ENCODE results near the gene FRRS1L.

Gene FRRS1L

DNA sequence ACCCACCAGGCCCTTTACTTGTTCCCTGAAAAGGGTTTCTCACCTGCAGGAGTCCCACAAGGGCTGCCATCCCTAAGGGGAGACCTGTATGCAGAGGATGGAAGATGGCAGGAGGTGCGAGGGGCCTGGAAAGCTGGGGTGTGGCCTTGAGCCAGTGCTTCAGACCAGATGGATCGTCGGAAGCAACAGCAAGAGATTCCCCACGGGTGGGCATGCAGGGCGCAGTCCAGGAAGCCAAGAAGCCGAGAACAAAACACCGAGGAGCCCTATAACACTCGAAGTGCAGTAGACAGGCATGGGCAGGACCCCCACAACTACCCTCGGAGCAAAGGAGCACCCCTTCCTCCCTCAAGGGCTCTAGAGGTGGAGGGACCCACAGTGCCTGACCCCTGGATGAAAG lies 24.7 kb upstream of the FRRS1L start:
- Histone ChIP-seq H3K36me3 (ENCODE audit: control insufficient read depth, insufficient read depth, low read length) (no peaks in the 10 kb centered on the region), H3K4me1 (ENCODE audit: control insufficient read depth, insufficient read depth, low read length) (no peaks in the 10 kb centered on the region), H3K9ac (ENCODE audit: low read length) (no peak overlapping the region), H3K27ac (ENCODE audit: low read depth, low read length) (no peak overlapping the region), H3K27me3 (ENCODE audit: control insufficient read depth, insufficient read depth, low read length) (no peaks in the 10 kb centered on the region), H3K4me3 (ENCODE audit: low read length) (no peak overlapping the region)

GRCh38 chr9:109190151-109190550 lies 23.1 kb upstream of the FRRS1L start:
- H3K4me1 ChIP-seq (ENCODE audit: control insufficient read depth, insufficient read depth, low read length) = no peaks in the 10 kb centered on the region
- H3K27ac ChIP-seq (ENCODE audit: low read depth, low read length) = no peak overlapping the region
- H3K36me3 ChIP-seq (ENCODE audit: control insufficient read depth, insufficient read depth, low read length) = no peaks in the 10 kb centered on the region
- H3K4me3 ChIP-seq (ENCODE audit: low read length) = no peak overlapping the region
- no peak overlapping the region for H3K9ac ChIP-seq (ENCODE audit: low read length)
- H3K27me3 ChIP-seq (ENCODE audit: control insufficient read depth, insufficient read depth, low read length) = no peaks in the 10 kb centered on the region

DNA sequence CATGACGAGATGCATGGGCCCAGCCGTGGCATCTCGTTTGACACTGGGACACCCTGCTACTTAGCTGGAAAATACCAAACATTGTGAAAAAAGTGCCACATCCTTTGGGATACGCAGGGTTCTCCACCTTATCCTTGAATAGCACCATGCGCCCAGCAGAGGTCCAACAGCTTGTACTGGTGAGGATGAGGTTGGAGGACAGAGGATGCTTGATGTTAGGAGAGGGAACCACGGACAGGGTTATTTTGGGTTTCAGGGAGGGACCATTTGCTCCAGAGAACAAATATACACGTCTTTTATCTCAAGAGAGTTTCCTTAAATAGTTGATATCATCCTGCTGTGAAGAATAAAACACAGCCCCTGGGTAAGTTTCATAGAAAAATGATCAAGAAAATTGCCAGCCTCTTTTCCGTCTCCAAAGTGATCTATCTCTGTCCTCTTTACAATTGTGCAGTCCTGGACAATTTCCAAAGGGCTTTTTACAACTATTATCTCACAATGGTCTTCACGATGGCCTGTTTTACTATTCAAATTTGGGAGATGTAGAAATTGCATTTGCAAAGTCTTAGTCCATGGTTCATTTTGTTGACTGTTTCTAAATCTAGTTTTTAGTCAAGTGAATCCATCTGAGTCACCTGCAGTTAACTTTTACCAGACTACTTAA lies 19.9 kb upstream of the FRRS1L start:
- Histone ChIP-seq H3K27ac (ENCODE audit: low read depth, low read length) (no peak overlapping the region), H3K36me3 (ENCODE audit: control insufficient read depth, insufficient read depth, low read length) (no peaks in the 10 kb centered on the region), H3K4me3 (ENCODE audit: low read length) (no peak overlapping the region), H3K9ac (ENCODE audit: low read length) (no peak overlapping the region), H3K4me1 (ENCODE audit: control insufficient read depth, insufficient read depth, low read length) (no peaks in the 10 kb centered on the region), H3K27me3 (ENCODE audit: control insufficient read depth, insufficient read depth, low read length) (no peaks in the 10 kb centered on the region)

DNA sequence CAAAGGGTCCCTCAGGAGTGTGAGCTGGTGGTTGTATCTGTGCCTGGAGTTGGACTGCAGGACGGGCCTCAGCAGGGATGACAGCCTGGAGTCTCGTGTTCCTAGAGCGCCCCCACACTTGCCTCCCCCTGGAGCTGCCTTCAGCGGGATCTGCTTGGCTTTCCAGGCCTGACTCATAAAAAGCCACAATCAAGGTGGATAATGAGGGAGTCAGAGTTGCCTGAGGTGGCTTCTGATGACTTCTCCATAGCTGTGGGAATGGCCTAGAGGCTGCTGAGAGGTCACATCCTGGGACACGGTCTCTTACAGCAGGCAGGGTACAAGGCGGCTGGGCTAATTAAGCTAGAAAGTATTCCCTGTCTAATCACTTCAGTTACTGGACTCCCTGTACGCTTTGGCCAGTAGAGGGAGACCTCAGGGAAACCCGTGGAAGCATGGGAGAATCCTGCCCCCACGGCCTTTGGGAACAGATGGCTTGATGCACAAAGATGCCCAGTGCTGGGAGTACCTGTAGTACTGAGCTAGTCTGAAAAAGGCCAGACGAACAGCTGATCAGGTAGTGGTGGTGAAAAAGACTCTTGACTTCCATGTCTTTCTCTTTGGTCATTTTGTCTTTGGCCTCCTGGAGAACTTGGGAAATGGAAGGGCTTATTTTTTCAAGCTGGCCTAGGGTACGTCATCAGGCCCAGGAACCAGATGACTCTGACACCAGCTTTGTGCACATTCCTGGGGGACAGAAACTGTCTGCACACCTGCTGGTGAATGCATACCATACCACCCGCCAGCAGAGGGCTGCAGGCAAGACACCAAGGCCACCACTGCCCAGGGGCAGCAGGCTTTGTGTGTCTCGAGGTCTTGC lies 16.1 kb upstream of the FRRS1L start:
- Histone ChIP-seq H3K4me1 (ENCODE audit: control insufficient read depth, insufficient read depth, low read length) (no peaks in the 10 kb centered on the region), H3K27me3 (ENCODE audit: control insufficient read depth, insufficient read depth, low read length) (no peaks in the 10 kb centered on the region), H3K36me3 (ENCODE audit: control insufficient read depth, insufficient read depth, low read length) (no peaks in the 10 kb centered on the region), H3K9ac (ENCODE audit: low read length) (no peak overlapping the region), H3K27ac (ENCODE audit: low read depth, low read length) (no peak overlapping the region), H3K4me3 (ENCODE audit: low read length) (no peak overlapping the region)

GRCh38 chr9:109182550-109182939 lies 15.5 kb upstream of the FRRS1L start:
- no peak overlapping the region for H3K9ac ChIP-seq (ENCODE audit: low read length)
- H3K27ac ChIP-seq (ENCODE audit: low read depth, low read length) = no peak overlapping the region
- H3K27me3 ChIP-seq (ENCODE audit: control insufficient read depth, insufficient read depth, low read length) = no peaks in the 10 kb centered on the region
- H3K4me3 ChIP-seq (ENCODE audit: low read length) = no peak overlapping the region
- no peaks in the 10 kb centered on the region for H3K4me1 ChIP-seq (ENCODE audit: control insufficient read depth, insufficient read depth, low read length)
- H3K36me3 ChIP-seq (ENCODE audit: control insufficient read depth, insufficient read depth, low read length) = no peaks in the 10 kb centered on the region

GRCh38 chr9:109181284-109181683 lies 14.2 kb upstream of the FRRS1L start:
- Histone ChIP-seq H3K4me3 (ENCODE audit: low read length) (no peak overlapping the region), H3K36me3 (ENCODE audit: control insufficient read depth, insufficient read depth, low read length) (no peaks in the 10 kb centered on the region), H3K27ac (ENCODE audit: low read depth, low read length) (no peak overlapping the region), H3K9ac (ENCODE audit: low read length) (no peak overlapping the region), H3K27me3 (ENCODE audit: control insufficient read depth, insufficient read depth, low read length) (no peaks in the 10 kb centered on the region), H3K4me1 (ENCODE audit: control insufficient read depth, insufficient read depth, low read length) (no peaks in the 10 kb centered on the region)

GRCh38 chr9:109179801-109180523 lies 12.9 kb upstream of the FRRS1L start:
- Histone ChIP-seq H3K27ac (ENCODE audit: low read depth, low read length) (no peak overlapping the region), H3K27me3 (ENCODE audit: control insufficient read depth, insufficient read depth, low read length) (no peaks in the 10 kb centered on the region), H3K9ac (ENCODE audit: low read length) (no peak overlapping the region), H3K36me3 (ENCODE audit: control insufficient read depth, insufficient read depth, low read length) (no peaks in the 10 kb centered on the region), H3K4me1 (ENCODE audit: control insufficient read depth, insufficient read depth, low read length) (no peaks in the 10 kb centered on the region), H3K4me3 (ENCODE audit: low read length) (no peak overlapping the region)

- Histone ChIP-seq H3K9ac (ENCODE audit: low read length) (no peak overlapping the region), H3K4me3 (ENCODE audit: low read length) (no peak overlapping the region), H3K4me1 (ENCODE audit: control insufficient read depth, insufficient read depth, low read length) (no peaks in the 10 kb centered on the region), H3K27me3 (ENCODE audit: control insufficient read depth, insufficient read depth, low read length) (no peaks in the 10 kb centered on the region), H3K27ac (ENCODE audit: low read depth, low read length) (no peak overlapping the region), H3K36me3 (ENCODE audit: control insufficient read depth, insufficient read depth, low read length) (no peaks in the 10 kb centered on the region)
These were observed 9.9 kb upstream of the FRRS1L start for GRCh38 chr9:109176963-109177362.

- no peak overlapping the region for H3K9ac ChIP-seq (ENCODE audit: low read length)
- H3K4me1 ChIP-seq (ENCODE audit: control insufficient read depth, insufficient read depth, low read length) = no peaks in the 10 kb centered on the region
- no peak overlapping the region for H3K27ac ChIP-seq (ENCODE audit: low read depth, low read length)
- H3K4me3 ChIP-seq (ENCODE audit: low read length) = no peak overlapping the region
- H3K36me3 ChIP-seq (ENCODE audit: control insufficient read depth, insufficient read depth, low read length) = no peaks in the 10 kb centered on the region
- H3K27me3 ChIP-seq (ENCODE audit: control insufficient read depth, insufficient read depth, low read length) = no peaks in the 10 kb centered on the region
These were observed 9.3 kb upstream of the FRRS1L start for GRCh38 chr9:109176386-109176785.

GRCh38 chr9:109172935-109173334 lies 5.9 kb upstream of the FRRS1L start:
- Histone ChIP-seq H3K36me3 (ENCODE audit: control insufficient read depth, insufficient read depth, low read length) (no peaks in the 10 kb centered on the region), H3K27me3 (ENCODE audit: control insufficient read depth, insufficient read depth, low read length) (no peaks in the 10 kb centered on the region), H3K4me3 (ENCODE audit: low read length) (no peak overlapping the region), H3K4me1 (ENCODE audit: control insufficient read depth, insufficient read depth, low read length) (no peaks in the 10 kb centered on the region), H3K27ac (ENCODE audit: low read depth, low read length) (no peak overlapping the region), H3K9ac (ENCODE audit: low read length) (no peak overlapping the region)

DNA sequence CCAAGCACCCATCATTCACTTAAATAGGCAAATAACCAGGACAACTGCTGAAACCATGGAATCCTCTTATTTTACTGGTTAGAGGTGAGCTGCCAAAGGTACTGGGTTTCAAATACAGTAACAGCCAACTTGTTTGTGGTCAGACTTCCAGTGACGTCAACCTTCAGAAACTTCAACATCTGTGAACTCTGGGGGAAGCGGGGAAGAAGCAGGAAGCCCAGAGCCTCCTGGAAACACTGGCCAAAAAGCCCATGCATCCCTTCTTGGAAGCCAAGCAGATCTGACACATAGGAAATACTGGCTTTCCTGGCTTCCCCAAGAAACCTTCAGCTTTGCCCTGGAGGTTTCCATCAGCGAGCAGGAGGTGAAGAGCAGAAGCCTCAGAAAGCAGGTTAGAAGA lies 4.9 kb upstream of the FRRS1L start:
- no peak overlapping the region for H3K4me3 ChIP-seq (ENCODE audit: low read length)
- H3K4me1 ChIP-seq (ENCODE audit: control insufficient read depth, insufficient read depth, low read length) = no peaks in the 10 kb centered on the region
- no peak overlapping the region for H3K9ac ChIP-seq (ENCODE audit: low read length)
- H3K27me3 ChIP-seq (ENCODE audit: control insufficient read depth, insufficient read depth, low read length) = peaks cover 3% of the 10 kb centered on the region
- H3K27ac ChIP-seq (ENCODE audit: low read depth, low read length) = no peak overlapping the region
- no peaks in the 10 kb centered on the region for H3K36me3 ChIP-seq (ENCODE audit: control insufficient read depth, insufficient read depth, low read length)

DNA sequence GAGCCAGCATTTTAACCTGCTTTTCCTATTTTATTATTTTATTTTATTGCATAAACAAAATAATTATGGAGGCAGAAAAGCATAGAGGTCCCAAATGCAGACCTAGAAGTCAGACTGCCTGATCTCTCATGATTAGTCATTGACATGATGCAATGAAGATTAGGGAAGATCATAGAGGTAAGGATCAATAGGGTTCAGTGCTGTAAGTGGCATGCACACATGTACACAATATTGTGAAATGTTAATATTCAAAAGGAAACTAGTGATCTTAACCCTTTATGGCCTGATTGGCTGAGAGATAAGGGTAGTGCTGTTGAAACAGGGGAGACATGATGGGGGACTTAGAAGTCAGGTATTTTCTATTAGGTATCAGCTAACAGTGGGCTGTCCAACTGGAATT lies 1.1 kb upstream of the FRRS1L start:
- H3K9ac ChIP-seq (ENCODE audit: low read length) = no peak overlapping the region
- H3K4me1 ChIP-seq (ENCODE audit: control insufficient read depth, insufficient read depth, low read length) = no peaks in the 10 kb centered on the region
- no peaks in the 10 kb centered on the region for H3K36me3 ChIP-seq (ENCODE audit: control insufficient read depth, insufficient read depth, low read length)
- no peak overlapping the region for H3K27ac ChIP-seq (ENCODE audit: low read depth, low read length)
- no peak overlapping the region for H3K4me3 ChIP-seq (ENCODE audit: low read length)
- peaks cover 3% of the 10 kb centered on the region for H3K27me3 ChIP-seq (ENCODE audit: control insufficient read depth, insufficient read depth, low read length)
